GM18868 (cell line): ENCODE data around the gene GDF11.
"Not testable (repeated sequence)": the region's sequence is repeated elsewhere in the genome, so short reads cannot be mapped to it uniquely, and the experiment has no call there.

ENCODE experiments used
- ATAC-seq: cut with Tn5 transposase; IDR thresholded peaks from one replicate; pipeline ENCODE4 v1.9.1; 2021; ENCODE audit warnings: mild to moderate bottlenecking, moderate library complexity; ENCODE audit not compliant: unreplicated experiment

The GDF11 gene

GRCh38 chr12:55738123-55739024 is 4.5 kb upstream of the GDF11 start:
- ATAC-seq = peak; percentile 81

DNA sequence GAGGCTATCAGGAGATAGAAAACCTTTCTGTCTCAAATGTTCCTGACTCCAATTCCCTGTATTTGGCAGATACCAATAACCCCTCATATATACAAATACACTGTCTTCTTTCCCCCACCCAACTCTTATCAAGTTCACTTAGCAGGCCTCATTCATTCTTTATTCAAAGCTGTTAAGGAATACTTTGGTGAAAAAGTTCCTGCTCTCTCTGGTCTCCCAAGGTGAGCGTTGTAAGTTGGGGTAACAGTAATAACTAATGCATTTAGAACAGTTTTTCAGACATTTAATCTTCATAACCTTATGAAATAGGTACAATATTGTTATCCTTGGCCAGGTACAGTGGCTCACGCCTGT is 3.9 kb upstream of the GDF11 start:
- ATAC-seq = no peak

- no peak for ATAC-seq
Measured at GRCh38 chr12:55741931-55742680, 816 bp upstream of the GDF11 start.

DNA sequence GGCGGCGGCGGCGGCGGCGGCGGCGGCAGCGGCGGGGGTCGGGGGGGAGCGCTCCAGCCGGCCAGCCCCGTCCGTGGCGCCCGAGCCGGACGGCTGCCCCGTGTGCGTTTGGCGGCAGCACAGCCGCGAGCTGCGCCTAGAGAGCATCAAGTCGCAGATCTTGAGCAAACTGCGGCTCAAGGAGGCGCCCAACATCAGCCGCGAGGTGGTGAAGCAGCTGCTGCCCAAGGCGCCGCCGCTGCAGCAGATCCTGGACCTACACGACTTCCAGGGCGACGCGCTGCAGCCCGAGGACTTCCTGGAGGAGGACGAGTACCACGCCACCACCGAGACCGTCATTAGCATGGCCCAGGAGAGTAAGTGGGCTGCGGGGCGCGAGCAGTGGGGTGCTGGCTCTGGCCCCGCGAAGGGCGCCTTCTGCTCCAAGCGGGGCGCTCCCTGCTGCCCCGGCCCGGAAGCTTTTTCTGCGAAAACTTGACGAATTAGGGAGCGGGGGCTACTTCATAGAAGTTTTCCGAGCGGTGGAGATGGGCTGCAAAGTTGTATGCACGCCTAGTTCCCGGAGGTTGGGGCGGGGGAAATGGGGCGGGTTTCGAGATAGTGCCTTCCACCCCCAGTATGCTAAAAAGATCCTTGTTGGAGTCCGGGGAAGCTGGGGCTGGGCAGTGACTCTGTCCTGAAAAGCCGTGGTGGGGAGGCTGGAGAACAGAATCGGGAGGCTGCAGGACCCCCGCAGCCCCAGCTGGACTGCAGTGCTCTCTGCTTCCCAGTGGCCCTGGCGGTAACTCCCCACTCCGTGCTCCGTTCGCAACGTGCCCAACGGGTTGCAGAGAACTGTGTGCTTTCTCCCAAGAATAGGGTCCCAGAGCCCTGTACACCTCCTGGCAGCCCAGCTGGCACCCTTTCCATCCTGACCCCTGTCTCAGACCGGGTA is 751 bp downstream of the GDF11 start:
- ATAC-seq = peak; percentile 48

DNA sequence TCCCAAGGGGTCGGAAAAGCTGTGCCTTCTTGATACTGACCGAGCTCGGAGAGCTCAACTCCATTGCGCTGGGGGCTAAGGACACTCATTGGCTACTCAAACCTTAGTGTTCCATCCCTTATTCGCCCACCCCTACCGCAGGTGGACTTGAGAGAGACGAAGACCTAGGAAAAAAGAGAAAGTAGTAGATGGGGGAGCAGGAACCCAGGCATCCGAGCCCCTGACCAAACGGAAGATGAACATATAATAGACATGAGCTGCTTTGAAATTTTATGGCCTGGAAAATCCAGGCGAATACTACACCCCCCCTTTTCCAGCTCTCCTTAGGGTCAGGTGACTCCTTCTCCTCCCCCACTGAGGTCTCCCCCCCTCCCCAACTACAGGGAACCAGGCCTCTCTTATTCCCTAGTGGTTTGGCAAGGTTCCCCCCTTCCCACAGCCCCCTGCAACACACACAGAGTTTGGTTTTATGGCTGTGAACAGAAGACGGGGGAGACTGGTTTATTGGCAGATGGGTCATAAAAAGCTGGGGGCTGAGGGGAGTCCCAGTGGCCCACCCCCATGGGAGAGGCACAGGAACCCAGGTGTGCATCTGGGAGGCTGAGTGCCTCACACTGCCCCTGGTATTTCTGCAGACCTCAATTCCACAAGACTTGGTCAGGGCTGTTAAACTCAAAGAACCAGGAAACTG is 1.6 kb downstream of the GDF11 start:
- no peak for ATAC-seq

DNA sequence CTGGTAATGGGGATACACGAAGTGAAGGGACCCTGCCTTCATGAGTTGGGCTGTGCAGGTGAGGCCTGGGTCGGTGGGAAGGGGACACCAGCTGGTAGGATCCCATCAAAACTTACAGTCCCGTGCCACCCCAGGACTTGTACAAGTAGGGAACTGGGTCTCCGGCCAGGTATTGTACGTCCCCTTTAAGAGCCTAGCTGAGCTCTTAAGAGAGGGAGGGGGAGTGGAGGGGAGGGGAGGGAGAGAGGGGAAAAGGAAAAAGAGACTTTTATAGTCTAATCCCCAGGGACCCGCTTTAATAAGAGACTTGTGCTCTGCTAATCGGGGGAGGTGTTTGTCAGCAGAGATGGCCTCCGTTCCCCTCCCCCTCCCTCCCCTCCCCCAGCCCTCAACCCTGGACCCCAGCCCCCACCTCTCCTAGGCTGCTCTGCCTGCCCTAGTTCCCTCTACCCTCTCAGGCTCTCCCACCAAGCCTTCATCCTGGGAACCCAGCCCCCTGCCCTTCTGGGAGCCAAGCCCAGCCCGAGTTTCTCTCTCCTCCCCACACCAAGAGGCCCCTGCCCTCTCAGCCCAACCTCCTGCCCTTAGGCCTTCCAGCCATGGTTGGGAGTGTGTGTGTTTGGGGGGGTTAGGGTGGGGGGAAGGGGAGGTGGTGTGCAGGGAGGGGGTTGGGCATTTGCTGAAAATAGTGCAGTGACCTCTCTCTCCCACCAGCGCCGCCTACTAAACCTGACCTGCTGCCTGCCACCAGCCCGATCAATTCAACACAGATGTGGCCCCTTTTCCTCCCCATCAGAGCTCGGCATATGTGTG is 2.6 kb downstream of the GDF11 start:
- ATAC-seq = no peak

- no peak for ATAC-seq
Measured at GRCh38 chr12:55746174-55746912, 3.4 kb downstream of the GDF11 start.

- ATAC-seq = no peak
Measured at GRCh38 chr12:55746913-55747231, 4.0 kb downstream of the GDF11 start.

- ATAC-seq = no peak
Measured at GRCh38 chr12:55748230-55748993, 5.5 kb downstream of the GDF11 start.

DNA sequence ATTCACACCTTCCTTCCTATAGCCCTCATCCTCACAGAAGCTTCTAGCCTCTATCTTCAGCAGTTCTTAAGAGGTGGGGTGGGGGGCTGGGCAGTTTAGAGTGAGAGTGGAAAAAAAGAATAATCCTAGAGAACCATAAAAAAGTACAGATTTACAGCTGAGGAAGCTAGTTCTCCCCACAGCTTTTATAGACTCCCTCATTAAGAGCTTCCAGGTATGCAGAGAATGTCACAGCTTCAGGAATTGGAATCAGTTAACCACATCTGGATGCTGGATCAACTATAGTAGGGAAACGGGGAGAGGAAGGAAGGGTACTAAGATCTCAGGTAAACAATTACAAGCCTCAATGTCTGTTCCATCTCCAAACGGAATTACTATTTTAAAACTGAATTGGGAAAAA is 12.3 kb downstream of the GDF11 start:
- no peak for ATAC-seq

GRCh38 chr12:55757701-55758100 is 14.8 kb downstream of the GDF11 start:
- ATAC-seq = no peak

DNA sequence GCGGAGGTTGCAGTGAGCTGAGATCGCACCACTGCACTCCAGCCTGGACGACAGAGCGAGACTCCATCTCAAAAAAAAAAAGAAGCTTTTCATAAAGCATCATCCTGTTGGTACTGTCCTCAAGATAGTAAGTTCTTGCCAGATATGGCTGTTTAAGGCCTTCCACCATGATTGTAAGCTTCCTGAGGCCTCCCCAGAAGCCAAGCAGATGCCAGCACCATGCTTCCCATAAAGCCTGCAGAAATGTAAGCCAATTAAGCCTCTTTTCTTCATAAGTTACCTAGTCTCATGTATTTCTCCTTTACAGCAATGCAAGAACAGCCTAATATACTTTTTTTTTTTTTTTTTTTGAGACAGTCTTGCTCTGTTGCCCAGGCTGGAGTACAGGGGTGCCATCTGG is 15.7 kb downstream of the GDF11 start:
- not testable (repeated sequence) for ATAC-seq

- ATAC-seq = no peak
Measured at GRCh38 chr12:55760663-55761062, 17.7 kb downstream of the GDF11 start.

DNA sequence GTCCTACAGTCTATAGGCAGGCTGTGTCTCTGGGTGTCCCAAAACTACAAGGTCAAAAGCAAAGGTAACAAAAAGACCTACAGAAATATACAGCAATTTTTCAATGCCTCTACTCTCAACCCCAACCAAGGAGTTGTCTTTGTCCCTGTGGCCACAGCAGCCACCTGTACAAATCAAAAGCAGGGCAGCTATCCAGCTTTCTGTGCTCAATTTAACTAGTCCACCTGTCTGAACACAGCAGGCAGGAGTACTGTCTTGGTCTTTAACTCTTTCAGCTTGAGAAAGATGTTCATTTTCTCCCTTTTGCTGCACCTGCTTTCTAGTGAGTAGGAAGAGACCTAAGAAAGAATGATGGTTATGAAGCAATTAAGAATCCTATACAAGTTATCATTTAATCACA is 19.7 kb downstream of the GDF11 start:
- no peak for ATAC-seq

DNA sequence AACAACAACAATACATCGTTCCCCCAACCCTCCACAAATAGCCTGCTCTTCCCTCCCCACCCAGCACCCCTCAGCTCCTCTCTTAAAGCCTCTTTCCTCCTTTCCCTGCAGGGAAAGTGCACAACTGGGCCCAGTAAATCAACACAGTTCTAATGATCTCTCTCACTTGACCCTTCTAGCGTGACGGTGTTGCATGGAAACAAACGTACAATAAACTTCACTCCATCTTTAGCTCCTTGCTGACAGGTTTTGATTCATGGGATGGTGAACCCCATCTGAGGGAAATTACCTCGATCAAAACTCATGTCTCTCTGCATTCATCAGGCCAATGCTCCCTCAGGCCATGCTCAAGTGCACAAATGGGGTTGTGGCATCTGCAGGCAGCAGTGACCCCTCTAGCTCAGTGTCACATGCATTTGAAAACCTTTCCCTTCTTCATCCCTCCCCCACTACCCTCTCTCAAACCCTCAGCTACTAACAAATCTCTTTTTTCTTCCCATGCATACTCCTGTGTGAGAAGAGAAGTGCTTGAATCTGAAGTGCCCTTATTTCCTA is 22.9 kb downstream of the GDF11 start:
- ATAC-seq = no peak

DNA sequence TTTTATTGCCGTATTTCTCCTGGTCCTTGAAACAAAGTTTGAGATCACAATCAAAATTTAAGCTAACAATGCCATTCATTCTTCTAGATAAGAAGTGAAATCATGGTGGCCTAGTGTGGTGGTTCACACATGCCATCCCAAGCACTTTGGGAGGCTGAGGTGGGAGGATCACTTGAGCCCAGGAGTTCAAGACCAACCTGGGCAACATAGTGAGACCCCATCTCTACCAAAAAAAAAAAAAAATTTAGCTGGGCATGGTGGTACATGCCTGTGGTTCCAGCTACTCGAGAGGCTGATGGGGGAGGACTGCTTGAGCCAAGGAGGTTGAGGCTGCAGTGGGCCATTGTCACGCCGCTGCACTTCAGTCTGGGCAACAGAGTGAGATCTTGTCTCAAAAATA is 24.2 kb downstream of the GDF11 start:
- ATAC-seq = no peak

GRCh38 chr12:55771736-55772135 is 28.8 kb downstream of the GDF11 start:
- ATAC-seq = no peak

DNA sequence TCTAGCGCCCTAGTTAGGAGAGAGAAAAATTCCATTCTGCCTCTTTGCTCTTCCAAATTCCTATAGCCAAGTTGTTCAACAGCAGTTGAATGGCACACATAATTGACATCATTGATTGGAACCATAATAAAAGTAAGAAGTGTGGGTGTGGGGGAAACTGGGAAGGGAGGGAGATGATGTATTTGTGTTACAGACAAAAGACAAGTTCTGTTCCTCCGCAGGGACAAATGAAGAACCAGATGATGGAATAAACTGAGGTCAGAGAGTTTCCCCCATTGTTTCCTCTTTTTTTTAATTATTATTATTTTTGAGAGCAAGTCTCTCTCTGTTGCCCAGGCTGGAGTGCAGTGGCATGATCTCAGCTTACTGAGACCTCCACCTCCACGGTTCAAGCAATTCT is 34.9 kb downstream of the GDF11 start:
- ATAC-seq = no peak
